Measurements from ENCODE around the gene MCM8.

Gene MCM8

DNA sequence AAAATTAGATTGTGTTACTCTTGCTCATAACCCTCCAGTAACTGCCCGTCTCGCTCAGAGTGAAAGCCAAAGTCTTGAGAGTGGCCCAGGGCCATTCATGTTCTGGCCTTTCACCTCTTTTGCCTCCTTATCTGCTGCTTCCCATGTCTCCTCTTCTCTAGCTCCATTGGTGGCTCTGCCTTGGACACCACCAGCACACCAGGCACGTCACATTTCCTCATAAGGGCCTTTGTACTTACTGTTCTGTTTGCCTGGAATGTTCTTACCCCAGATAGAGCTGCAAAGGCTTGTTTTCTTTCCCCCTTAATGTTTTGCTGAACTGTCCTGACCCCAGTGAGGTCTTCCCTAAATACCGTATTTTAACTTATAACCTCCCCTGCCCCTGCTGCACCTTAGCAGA, 29.3 kb downstream of the MCM8 start:
- H3K9me3 ChIP-seq (ENCODE audit: control insufficient read depth in 1 of 2, low read length in 2 of 2), result no peaks in the 10 kb centered on the region
- H3K36me3 ChIP-seq (ENCODE audit: control insufficient read depth in 1 of 2, insufficient read depth in 2 of 2, low read length in 2 of 2), result peaks cover 4 to 40% of the 10 kb centered on the region in 2 donors
- H3K27ac ChIP-seq (ENCODE audit: low read length), result no peak overlapping the region
- H3K4me1 ChIP-seq (ENCODE audit: control insufficient read depth in 1 of 2, insufficient read depth in 2 of 2, low read length in 2 of 2), result no peaks in the 10 kb centered on the region
- no peaks in the 10 kb centered on the region for H3K27me3 ChIP-seq (ENCODE audit: low read depth, low read length)
- no peak overlapping the region for H3K4me3 ChIP-seq (ENCODE audit: low read depth in 1 of 2, low read length in 2 of 2)

DNA sequence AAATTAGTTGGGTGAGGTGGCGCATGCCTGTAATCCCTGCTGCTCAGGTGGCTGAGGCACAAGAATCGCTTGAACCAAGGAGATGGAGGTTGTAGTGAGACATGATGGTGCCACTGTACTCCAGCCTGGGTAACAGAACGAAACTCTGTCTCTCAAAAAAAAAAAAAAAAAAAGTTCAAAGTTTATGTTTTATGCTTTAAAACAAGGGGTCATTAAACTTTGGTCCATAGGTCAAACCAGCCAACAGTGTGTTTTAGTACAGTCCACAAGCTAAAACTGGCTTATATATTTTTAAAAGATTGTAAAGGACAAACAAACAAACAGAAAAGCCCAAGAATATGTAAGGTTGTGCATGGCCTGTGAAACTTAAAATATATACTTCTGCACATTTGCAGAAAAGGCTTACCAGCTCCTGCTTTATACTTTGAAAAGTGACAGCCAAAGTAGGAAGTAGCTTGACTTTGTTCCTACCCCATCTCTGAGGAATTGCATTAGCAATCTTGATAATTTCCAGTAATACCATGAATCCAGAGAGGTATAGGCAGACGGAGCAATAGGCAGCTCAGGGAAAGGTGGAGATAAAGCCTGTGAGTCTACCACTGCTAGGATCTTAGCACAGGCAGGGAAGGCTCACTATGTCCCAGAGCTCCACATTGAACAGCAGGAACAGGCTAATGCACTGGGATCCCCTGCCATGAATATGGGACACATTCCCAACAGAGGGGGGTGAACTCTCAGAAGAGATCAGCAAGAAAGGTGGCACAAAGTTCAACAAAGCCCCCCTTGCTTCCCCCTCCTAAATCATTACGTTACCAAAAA, 30.5 kb downstream of the MCM8 start:
- peaks cover 4 to 41% of the 10 kb centered on the region in 2 donors for H3K36me3 ChIP-seq (ENCODE audit: control insufficient read depth in 1 of 2, insufficient read depth in 2 of 2, low read length in 2 of 2)

DNA sequence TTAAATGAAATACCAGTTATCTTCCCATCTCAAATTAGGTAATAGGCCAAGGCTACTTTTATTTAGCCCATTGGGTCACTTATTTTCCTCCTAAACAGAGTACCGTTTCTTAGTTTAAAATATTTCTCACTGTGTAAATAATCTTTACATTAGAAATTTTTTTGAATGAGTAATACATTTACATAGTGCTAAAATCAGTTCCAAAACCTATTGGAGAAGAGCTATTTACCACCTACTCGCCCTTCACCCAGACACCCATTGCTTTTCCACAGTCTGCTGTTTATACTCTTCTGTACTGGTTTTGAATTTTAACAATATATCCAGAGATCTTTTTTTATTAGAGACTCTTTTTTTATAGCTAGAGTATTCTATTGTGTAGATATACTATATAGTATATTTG, 36.9 kb downstream of the MCM8 start:
- H3K27ac ChIP-seq (ENCODE audit: low read length), result no peak overlapping the region
- no peak overlapping the region for H3K4me3 ChIP-seq (ENCODE audit: low read depth in 1 of 2, low read length in 2 of 2)
- H3K36me3 ChIP-seq (ENCODE audit: control insufficient read depth in 1 of 2, insufficient read depth in 2 of 2, low read length in 2 of 2), result peaks cover 0 to 37% of the 10 kb centered on the region in 2 donors
- no peaks in the 10 kb centered on the region for H3K4me1 ChIP-seq (ENCODE audit: control insufficient read depth in 1 of 2, insufficient read depth in 2 of 2, low read length in 2 of 2)
- H3K27me3 ChIP-seq (ENCODE audit: low read depth, low read length), result no peaks in the 10 kb centered on the region
- no peaks in the 10 kb centered on the region for H3K9me3 ChIP-seq (ENCODE audit: control insufficient read depth in 1 of 2, low read length in 2 of 2)

More for the DNA sequence above, 30.5 kb downstream of the MCM8 start:
- Histone ChIP-seq H3K4me1 (ENCODE audit: control insufficient read depth in 1 of 2, insufficient read depth in 2 of 2, low read length in 2 of 2) (no peaks in the 10 kb centered on the region), H3K27ac (ENCODE audit: low read length) (no peak overlapping the region), H3K9me3 (ENCODE audit: control insufficient read depth in 1 of 2, low read length in 2 of 2) (no peaks in the 10 kb centered on the region), H3K27me3 (ENCODE audit: low read depth, low read length) (no peaks in the 10 kb centered on the region), H3K4me3 (ENCODE audit: low read depth in 1 of 2, low read length in 2 of 2) (no peak overlapping the region)

DNA sequence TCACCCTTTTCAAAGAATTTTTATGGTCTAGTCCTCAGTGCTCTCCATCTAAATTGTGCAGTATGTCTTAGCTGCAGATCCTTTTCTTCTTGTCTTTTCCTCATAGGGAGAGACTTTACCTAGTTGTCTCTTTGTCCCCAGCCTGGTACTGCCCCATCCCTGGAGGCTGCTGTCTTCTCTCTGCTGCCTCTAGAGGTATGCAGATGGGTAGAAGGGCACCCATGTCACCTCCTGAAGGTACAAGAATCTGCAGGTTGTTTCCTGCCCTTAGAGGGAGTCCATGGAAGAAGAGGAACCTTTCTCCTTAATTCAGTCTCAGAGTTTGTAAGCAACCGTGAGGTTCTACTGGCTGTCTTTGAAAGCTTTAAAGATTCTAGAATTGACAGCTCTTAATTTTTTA, 39.1 kb downstream of the MCM8 start:
- no peak overlapping the region for H3K27ac ChIP-seq (ENCODE audit: low read length)
- H3K4me1 ChIP-seq (ENCODE audit: control insufficient read depth in 1 of 2, insufficient read depth in 2 of 2, low read length in 2 of 2), result no peaks in the 10 kb centered on the region
- no peak overlapping the region for H3K4me3 ChIP-seq (ENCODE audit: low read depth in 1 of 2, low read length in 2 of 2)
- H3K9me3 ChIP-seq (ENCODE audit: control insufficient read depth in 1 of 2, low read length in 2 of 2), result no peaks in the 10 kb centered on the region
- H3K36me3 ChIP-seq (ENCODE audit: control insufficient read depth in 1 of 2, insufficient read depth in 2 of 2, low read length in 2 of 2), result peaks cover 0 to 26% of the 10 kb centered on the region in 2 donors
- no peaks in the 10 kb centered on the region for H3K27me3 ChIP-seq (ENCODE audit: low read depth, low read length)

DNA sequence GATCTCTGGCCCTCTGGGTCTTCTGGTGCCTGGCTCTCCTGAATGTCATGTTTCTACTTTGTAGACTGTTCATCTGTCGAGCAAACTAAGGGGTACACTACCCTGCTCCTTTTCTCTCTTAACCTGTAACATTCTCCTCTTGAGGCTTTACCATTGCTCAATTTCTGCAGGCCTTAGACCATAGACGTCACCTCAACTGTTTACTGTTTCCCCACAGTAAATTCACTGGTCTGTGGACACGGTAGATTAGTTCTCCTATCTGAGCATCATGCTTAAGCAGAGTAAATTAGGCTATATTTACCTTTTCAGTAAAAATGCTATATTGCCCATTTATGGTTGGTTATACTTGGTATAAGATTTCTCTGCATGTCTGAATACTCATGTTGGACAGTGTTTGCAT, 40.5 kb downstream of the MCM8 start:
- H3K36me3 ChIP-seq (ENCODE audit: control insufficient read depth in 1 of 2, insufficient read depth in 2 of 2, low read length in 2 of 2), result peaks cover 0 to 25% of the 10 kb centered on the region in 2 donors
- H3K9me3 ChIP-seq (ENCODE audit: control insufficient read depth in 1 of 2, low read length in 2 of 2), result no peaks in the 10 kb centered on the region
- H3K27ac ChIP-seq (ENCODE audit: low read length), result no peak overlapping the region
- no peak overlapping the region for H3K4me3 ChIP-seq (ENCODE audit: low read depth in 1 of 2, low read length in 2 of 2)
- no peaks in the 10 kb centered on the region for H3K27me3 ChIP-seq (ENCODE audit: low read depth, low read length)
- no peaks in the 10 kb centered on the region for H3K4me1 ChIP-seq (ENCODE audit: control insufficient read depth in 1 of 2, insufficient read depth in 2 of 2, low read length in 2 of 2)

DNA sequence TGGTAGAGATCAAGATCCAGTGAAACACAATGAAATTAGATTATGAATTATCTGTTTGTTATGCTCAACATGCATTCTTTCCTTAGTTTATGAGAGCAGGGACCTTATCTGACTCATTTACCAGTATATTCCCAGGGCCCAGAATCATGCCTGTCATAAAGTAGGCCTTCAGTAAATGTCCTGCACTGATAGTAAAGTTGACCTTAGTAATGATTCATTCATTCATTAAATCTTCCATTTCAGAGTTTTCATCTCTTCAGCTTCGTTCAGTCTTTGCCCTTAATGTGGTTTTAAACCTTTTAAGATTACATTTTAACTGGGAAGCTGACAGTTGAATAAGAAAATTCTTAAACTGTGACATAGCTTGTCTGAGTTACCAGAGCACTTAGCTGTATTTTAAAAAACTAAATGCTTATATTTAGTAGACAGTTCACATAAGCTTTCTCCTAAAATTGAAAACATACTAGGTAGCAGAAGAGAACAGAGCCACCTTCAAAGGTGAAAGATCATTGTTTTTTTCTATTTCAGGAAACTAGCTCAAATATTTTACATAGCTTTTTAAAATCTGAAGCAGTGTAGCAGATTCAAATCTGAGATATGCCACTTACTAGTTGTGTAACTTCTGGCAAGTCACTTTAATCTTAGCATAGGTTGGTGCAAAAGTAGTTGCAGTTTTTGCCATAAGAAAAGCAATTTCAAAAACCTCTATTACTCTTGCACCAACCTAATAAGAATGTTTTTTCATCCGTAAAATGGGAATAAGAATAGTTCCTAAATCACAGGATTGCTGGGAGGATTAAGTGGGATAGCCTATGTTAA, 41.4 kb downstream of the MCM8 start:
- no peak overlapping the region for H3K27ac ChIP-seq (ENCODE audit: low read length)
- no peaks in the 10 kb centered on the region for H3K9me3 ChIP-seq (ENCODE audit: control insufficient read depth in 1 of 2, low read length in 2 of 2)
- no peak overlapping the region for H3K4me3 ChIP-seq (ENCODE audit: low read depth in 1 of 2, low read length in 2 of 2)
- no peaks in the 10 kb centered on the region for H3K4me1 ChIP-seq (ENCODE audit: control insufficient read depth in 1 of 2, insufficient read depth in 2 of 2, low read length in 2 of 2)
- H3K27me3 ChIP-seq (ENCODE audit: low read depth, low read length), result no peaks in the 10 kb centered on the region
- peaks cover 0 to 21% of the 10 kb centered on the region in 2 donors for H3K36me3 ChIP-seq (ENCODE audit: control insufficient read depth in 1 of 2, insufficient read depth in 2 of 2, low read length in 2 of 2)

DNA sequence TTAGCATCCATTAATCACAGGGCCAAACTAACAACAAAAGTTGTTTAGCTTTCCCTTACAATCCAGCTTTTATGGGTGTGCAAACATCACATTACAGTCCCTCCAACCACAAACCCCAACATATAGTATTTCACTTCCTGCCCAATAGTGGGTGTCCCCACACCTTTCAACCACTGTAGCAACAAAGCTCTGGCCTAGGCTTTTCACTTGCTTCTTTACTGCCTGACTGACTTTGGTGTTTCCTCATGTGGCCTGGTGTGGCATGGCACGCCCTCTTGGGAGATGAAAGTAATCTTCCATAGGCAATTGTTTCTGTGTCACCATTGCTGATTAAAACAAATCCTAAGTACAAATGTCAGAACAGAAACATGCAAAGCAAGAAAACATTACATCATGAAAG, 46.3 kb downstream of the MCM8 start:
- Histone ChIP-seq H3K4me1 (ENCODE audit: control insufficient read depth in 1 of 2, insufficient read depth in 2 of 2, low read length in 2 of 2) (no peaks in the 10 kb centered on the region), H3K27me3 (ENCODE audit: low read depth, low read length) (no peaks in the 10 kb centered on the region)

DNA sequence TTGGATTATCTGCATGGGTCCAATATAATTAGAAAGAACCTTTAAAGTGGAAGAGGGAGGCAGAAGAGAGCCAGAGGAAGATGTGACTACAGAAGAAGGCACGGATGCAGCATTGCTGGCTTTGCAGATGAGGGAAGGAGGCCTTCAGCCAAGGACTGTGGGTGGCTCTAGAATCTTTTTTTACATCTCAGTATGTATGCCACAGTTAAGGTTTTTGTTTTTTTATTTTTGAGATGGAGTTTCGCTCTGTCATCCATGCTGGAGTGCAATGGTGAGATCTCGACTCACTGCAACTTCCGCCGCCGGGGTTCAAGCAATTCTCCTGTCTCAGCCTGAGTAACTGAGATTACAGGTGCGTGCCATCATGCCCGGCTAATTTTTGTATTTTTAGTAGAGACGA, 49.3 kb downstream of the MCM8 start:
- Histone ChIP-seq H3K9me3 (ENCODE audit: control insufficient read depth in 1 of 2, low read length in 2 of 2) (no peaks in the 10 kb centered on the region), H3K4me1 (ENCODE audit: control insufficient read depth in 1 of 2, insufficient read depth in 2 of 2, low read length in 2 of 2) (no peaks in the 10 kb centered on the region), H3K27ac (ENCODE audit: low read length) (no peak overlapping the region), H3K4me3 (ENCODE audit: low read depth in 1 of 2, low read length in 2 of 2) (no peak overlapping the region), H3K27me3 (ENCODE audit: low read depth, low read length) (no peaks in the 10 kb centered on the region), H3K36me3 (ENCODE audit: control insufficient read depth in 1 of 2, insufficient read depth in 2 of 2, low read length in 2 of 2) (peaks cover 0 to 4% of the 10 kb centered on the region in 2 donors)

More for the DNA sequence above, 46.3 kb downstream of the MCM8 start:
- Histone ChIP-seq H3K9me3 (ENCODE audit: control insufficient read depth in 1 of 2, low read length in 2 of 2) (no peaks in the 10 kb centered on the region), H3K36me3 (ENCODE audit: control insufficient read depth in 1 of 2, insufficient read depth in 2 of 2, low read length in 2 of 2) (peaks cover 0 to 4% of the 10 kb centered on the region in 2 donors), H3K27ac (ENCODE audit: low read length) (no peak overlapping the region), H3K4me3 (ENCODE audit: low read depth in 1 of 2, low read length in 2 of 2) (no peak overlapping the region)

DNA sequence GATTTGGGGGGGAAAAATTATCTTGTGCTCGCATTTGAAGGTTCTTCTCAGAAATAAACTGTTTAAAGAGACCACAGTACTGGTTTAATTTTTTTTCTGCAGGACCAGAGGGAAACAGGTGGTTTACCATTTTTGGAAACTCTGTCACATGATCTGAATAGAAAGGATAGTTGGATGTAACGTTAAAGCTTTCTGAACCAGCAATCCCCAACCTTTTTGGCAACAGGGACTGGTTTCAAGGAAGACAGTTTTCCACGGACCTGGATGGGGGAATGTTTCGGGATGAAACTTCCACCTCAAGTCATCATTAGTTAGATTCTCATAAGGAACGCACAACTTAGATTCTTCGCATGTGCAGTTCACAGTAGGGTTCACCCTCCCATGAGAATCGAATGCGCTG, 50.4 kb downstream of the MCM8 start:
- Histone ChIP-seq H3K4me3 (ENCODE audit: low read depth in 1 of 2, low read length in 2 of 2) (no peak overlapping the region), H3K9me3 (ENCODE audit: control insufficient read depth in 1 of 2, low read length in 2 of 2) (no peaks in the 10 kb centered on the region), H3K4me1 (ENCODE audit: control insufficient read depth in 1 of 2, insufficient read depth in 2 of 2, low read length in 2 of 2) (no peaks in the 10 kb centered on the region), H3K36me3 (ENCODE audit: control insufficient read depth in 1 of 2, insufficient read depth in 2 of 2, low read length in 2 of 2) (no peaks in the 10 kb centered on the region), H3K27ac (ENCODE audit: low read length) (no peak overlapping the region), H3K27me3 (ENCODE audit: low read depth, low read length) (no peaks in the 10 kb centered on the region)

DNA sequence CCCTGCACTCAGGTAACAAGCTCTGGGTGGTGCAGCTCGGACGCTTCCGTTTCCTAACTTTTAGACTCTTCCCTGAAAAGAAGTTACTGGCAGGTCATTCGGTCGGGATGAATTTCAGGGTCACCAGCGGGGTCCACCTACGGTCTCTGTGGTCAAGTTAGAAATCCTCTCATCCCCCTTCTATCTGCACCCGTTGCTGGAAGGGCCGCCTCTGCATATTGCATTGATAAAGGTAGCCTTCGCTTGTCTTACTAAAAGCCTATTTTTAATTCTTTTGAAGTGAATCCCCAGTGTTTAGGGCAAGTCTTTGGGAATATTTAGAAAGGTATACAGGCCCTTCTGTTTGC, 56.1 kb downstream of the MCM8 start:
- H3K36me3 ChIP-seq (ENCODE audit: control insufficient read depth in 1 of 2, insufficient read depth in 2 of 2, low read length in 2 of 2), result peaks cover 6 to 16% of the 10 kb centered on the region in 2 donors
- H3K4me1 ChIP-seq (ENCODE audit: control insufficient read depth in 1 of 2, insufficient read depth in 2 of 2, low read length in 2 of 2), result peaks cover 0 to 20% of the 10 kb centered on the region in 2 donors
- no peaks in the 10 kb centered on the region for H3K27me3 ChIP-seq (ENCODE audit: low read depth, low read length)
- H3K27ac ChIP-seq (ENCODE audit: low read length), result peak overlapping the region; percentile 32
- no peaks in the 10 kb centered on the region for H3K9me3 ChIP-seq (ENCODE audit: control insufficient read depth in 1 of 2, low read length in 2 of 2)
- peak overlapping the region; percentile 87 for H3K4me3 ChIP-seq (ENCODE audit: low read depth in 1 of 2, low read length in 2 of 2)

DNA sequence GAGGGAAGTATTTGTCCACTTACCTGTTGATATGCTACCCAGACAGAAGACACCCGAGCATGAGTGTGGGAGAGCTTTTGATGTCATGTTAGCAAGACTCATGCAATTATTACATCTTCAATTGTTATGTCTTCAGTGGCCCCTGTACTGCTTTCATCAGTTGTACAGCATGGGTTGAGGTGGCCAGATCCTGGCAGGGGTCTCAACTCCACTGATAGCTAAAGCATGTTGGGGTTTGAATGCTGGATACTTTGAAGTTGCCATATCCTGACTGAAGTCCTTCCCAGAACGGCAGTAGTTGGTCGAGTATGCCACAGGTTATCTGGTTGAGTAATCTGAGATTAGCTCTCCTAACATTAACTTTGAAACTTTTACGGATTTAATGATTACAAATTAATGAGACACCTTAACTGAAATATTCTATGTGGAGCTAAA, 56.7 kb downstream of the MCM8 start:
- Histone ChIP-seq H3K27me3 (ENCODE audit: low read depth, low read length) (no peaks in the 10 kb centered on the region), H3K27ac (ENCODE audit: low read length) (peak overlapping the region; percentile 32), H3K9me3 (ENCODE audit: control insufficient read depth in 1 of 2, low read length in 2 of 2) (no peaks in the 10 kb centered on the region)

More for the DNA sequence above, 56.7 kb downstream of the MCM8 start:
- Histone ChIP-seq H3K4me3 (ENCODE audit: low read depth in 1 of 2, low read length in 2 of 2) (peak overlapping the region; percentile 87), H3K36me3 (ENCODE audit: control insufficient read depth in 1 of 2, insufficient read depth in 2 of 2, low read length in 2 of 2) (peaks cover 8 to 21% of the 10 kb centered on the region in 2 donors), H3K4me1 (ENCODE audit: control insufficient read depth in 1 of 2, insufficient read depth in 2 of 2, low read length in 2 of 2) (peaks cover 0 to 20% of the 10 kb centered on the region in 2 donors)
